ENCODE measurements around the gene OR2T4.

The OR2T4 gene

GRCh38 chr1:248366609-248367008 is 5.1 kb downstream of the OR2T4 start:
- TF ChIP-seq CTCF (IDR thresholded peaks at IDR 0.05; ENCODE audit: insufficient read depth, low read depth, low read length, missing control alignments), result no peak
- no peak overlapping the region for H3K4me3 ChIP-seq (ENCODE audit: low read length)
- DNase-seq (ENCODE audit: low read depth), result no peak

- H3K4me3 ChIP-seq (ENCODE audit: low read length), result no peak overlapping the region
- DNase-seq (ENCODE audit: low read depth), result no peak
- no peak for TF ChIP-seq CTCF (IDR thresholded peaks at IDR 0.05; ENCODE audit: insufficient read depth, low read depth, low read length, missing control alignments)
Measured at GRCh38 chr1:248372394-248372793, 10.9 kb downstream of the OR2T4 start.

- no peak for DNase-seq (ENCODE audit: low read depth)
- H3K4me3 ChIP-seq (ENCODE audit: low read length), result no peak overlapping the region
Measured at GRCh38 chr1:248373761-248374160, 12.3 kb downstream of the OR2T4 start.

GRCh38 chr1:248375446-248375845 is 14.0 kb downstream of the OR2T4 start, which contains the start of gene OR2T6:
Gene OR2T6 (plus strand): TSS chr1:248375746. CDS start chr1:248387609, 11,863 bp downstream.
- TF ChIP-seq CTCF (IDR thresholded peaks at IDR 0.05; ENCODE audit: insufficient read depth, low read depth, low read length, missing control alignments), result no peak
- H3K4me3 ChIP-seq (ENCODE audit: low read length), result no peak within 1 kb of the TSS
- DNase-seq (ENCODE audit: low read depth), result no peak

More at GRCh38 chr1:248373761-248374160, 12.3 kb downstream of the OR2T4 start:
- no peak for TF ChIP-seq CTCF (IDR thresholded peaks at IDR 0.05; ENCODE audit: insufficient read depth, low read depth, low read length, missing control alignments)

GRCh38 chr1:248376916-248377315 is 15.5 kb downstream of the OR2T4 start:
- no peak for DNase-seq (ENCODE audit: low read depth)
- no peak overlapping the region for H3K4me3 ChIP-seq (ENCODE audit: low read length)
- TF ChIP-seq CTCF (IDR thresholded peaks at IDR 0.05; ENCODE audit: insufficient read depth, low read depth, low read length, missing control alignments), result no peak

GRCh38 chr1:248380854-248381253 is 19.4 kb downstream of the OR2T4 start:
- no peak overlapping the region for H3K4me3 ChIP-seq (ENCODE audit: low read length)
- no peak for DNase-seq (ENCODE audit: low read depth)
- TF ChIP-seq CTCF (IDR thresholded peaks at IDR 0.05; ENCODE audit: insufficient read depth, low read depth, low read length, missing control alignments), result no peak

- no peak for DNase-seq (ENCODE audit: low read depth)
- no peak for TF ChIP-seq CTCF (IDR thresholded peaks at IDR 0.05; ENCODE audit: insufficient read depth, low read depth, low read length, missing control alignments)
- H3K4me3 ChIP-seq (ENCODE audit: low read length), result no peak overlapping the region
Measured at GRCh38 chr1:248388426-248388825, 27.0 kb downstream of the OR2T4 start.

Measured in epithelial cell of esophagus (primary cell).